GM12878 (cell line): ENCODE results near the gene SPINK14. TPM values are rescaled to one million over a fixed set of nuclear protein-coding genes. Genes with fewer than 3 reads are reported as not detected.

Experiments used
- ATAC-seq: fragments of 200-7000 bp; cut with Tn5 transposase; 3 replicates; pipeline ENCODE4 v1.9.1; 2020; ENCODE audit warnings: mild to moderate bottlenecking, moderate library complexity
- BruUV-seq: library from RNA; stranded (reverse); fragments of 400-500 nt; replicated peaks from 2 replicates; lab custom pipeline; 2021; lab: Mats Ljungman, UMichigan
- CTCF ChIA-PET: fragments of 300-600 bp; sonication (Branson Sonifier 250); formaldehyde crosslinking; extraction: SDS; loops from one replicate; lab custom pipeline; 2021; ENCODE audit warnings: inconsistent platforms; lab: Yijun Ruan, JAX
- POLR2A ChIA-PET: fragments of 350-600 bp; formaldehyde crosslinking; extraction: SDS; loops from one replicate; lab custom pipeline; 2021; ENCODE audit warnings: inconsistent platforms; lab: Charles Lee
- RAD21 ChIA-PET: fragments of 300-600 bp; sonication (Branson Sonifier 250); formaldehyde crosslinking; loops from one replicate; lab custom pipeline; 2023; ENCODE audit warnings: antibody characterized with exemption; ENCODE audit not compliant: unreplicated experiment; lab: Charles Lee
- SMC1A ChIA-PET: fragments of 300-600 bp; sonication (Branson Sonifier 250); formaldehyde crosslinking; loops from one replicate; lab custom pipeline; 2023; ENCODE audit not compliant: unreplicated experiment, uncharacterized antibody; lab: Charles Lee
- DNase-seq: peaks from one replicate; pipeline ENCODE4 v3.0.0-alpha.2; 2011; ENCODE audit warnings: low read depth, low spot score
- FAIRE-seq: peaks from 3 replicates; lab custom pipeline; 2011; peaks lifted over from hg19 to GRCh38; lab: Jason Lieb, UNC
- H2AFZ ChIP-seq: 2 replicates; pipeline ENCODE4 v1.6.0; 2011; ENCODE audit warnings: low read depth, low read length, control low read depth; ENCODE audit not compliant: control insufficient read depth
- H3K27ac ChIP-seq: 2 replicates; pipeline ENCODE4 v1.5.1; 2011; ENCODE audit warnings: control low read depth; ENCODE audit not compliant: control insufficient read depth, insufficient read depth
- H3K27me3 ChIP-seq, 2 experiments: replicated peaks in 1 of 2; 2 replicates each; pipeline versions ENCODE4 v1.6.0 to v1.6.1; 2011; ENCODE audit warnings: low read length in 1 of 2; ENCODE audit not compliant: control insufficient read depth in 2 of 2, insufficient read depth in 2 of 2
- H3K36me3 ChIP-seq, 2 experiments: 2 replicates each; pipeline ENCODE4 v1.5.1; 2011; ENCODE audit warnings: low read length in 1 of 2; ENCODE audit not compliant: control insufficient read depth in 2 of 2, insufficient read depth in 2 of 2
- H3K4me1 ChIP-seq: 2 replicates; pipeline ENCODE4 v1.6.1; 2011; ENCODE audit warnings: mild to moderate bottlenecking, low read length, moderate library complexity, mixed read lengths; ENCODE audit not compliant: control insufficient read depth, insufficient read depth
- H3K4me2 ChIP-seq: 2 replicates; pipeline ENCODE4 v1.6.0; 2011; ENCODE audit warnings: control low read depth; ENCODE audit not compliant: control insufficient read depth, insufficient read depth
- H3K4me3 ChIP-seq: fragments of 200-600 bp; sonication (generic); 2 replicates; pipeline ENCODE4 v1.5.1; 2016
- H3K79me2 ChIP-seq: 2 replicates; pipeline ENCODE4 v1.6.0; 2011; ENCODE audit warnings: low read length; ENCODE audit not compliant: control insufficient read depth, insufficient read depth
- H3K9ac ChIP-seq: 2 replicates; pipeline ENCODE4 v1.8.0; 2011; ENCODE audit warnings: low read length, control low read depth, mixed read lengths; ENCODE audit not compliant: control insufficient read depth, insufficient read depth
- H3K9me3 ChIP-seq: replicated peaks from 3 replicates; pipeline ENCODE4 v1.5.1; 2011; ENCODE audit warnings: mild to moderate bottlenecking, low read length; ENCODE audit not compliant: control insufficient read depth, insufficient read depth
- H4K20me1 ChIP-seq: 2 replicates; pipeline ENCODE4 v1.6.0; 2011; ENCODE audit not compliant: control insufficient read depth, insufficient read depth
- BMI1 ChIP-seq: fragments of 450-650 bp; IDR thresholded peaks from 2 replicates; pipeline ENCODE4 v1.6.1; 2016; ENCODE audit warnings: mild to moderate bottlenecking, moderate library complexity, borderline replicate concordance
- HDAC2 ChIP-seq: fragments of 200-600 bp; sonication (generic); IDR thresholded peaks from 2 replicates; pipeline ENCODE4 v1.6.1; 2017
- LARP7 ChIP-seq: fragments of 450-650 bp; IDR thresholded peaks from 2 replicates; pipeline ENCODE4 v1.6.1; 2017; ENCODE audit warnings: mild to moderate bottlenecking
- MXI1 ChIP-seq: fragments of 150-350 bp; IDR thresholded peaks from 2 replicates; pipeline ENCODE4 v1.6.1; 2011; ENCODE audit warnings: low read depth, mild to moderate bottlenecking, inconsistent platforms, low read length, improper control_type of control experiment
- PAX5 ChIP-seq: IDR thresholded peaks from 2 replicates; pipeline ENCODE4 v1.6.1; 2011; ENCODE audit warnings: low read depth, low read length, borderline replicate concordance
- RFX5 ChIP-seq: IDR thresholded peaks from 2 replicates; pipeline ENCODE4 v1.6.1; 2011; ENCODE audit warnings: low read depth, low read length, improper control_type of control experiment
- SREBF2 ChIP-seq: IDR thresholded peaks from 2 replicates; pipeline ENCODE4 v1.6.1; 2012; ENCODE audit warnings: mild to moderate bottlenecking, low read length
- SRF ChIP-seq, 2 experiments: IDR thresholded peaks; 2 replicates each; pipeline ENCODE4 v1.6.1; 2011; ENCODE audit warnings: low read depth in 2 of 2, low read length in 2 of 2, mild to moderate bottlenecking in 1 of 2, moderate library complexity in 1 of 2
- in situ Hi-C: fragments of 300-500 bp; cut with MboI; formaldehyde crosslinking; loops from 9 replicates; pipeline ENCODE4 v1.14.3; 2018; ENCODE audit warnings: mixed read lengths
- intact Hi-C: fragments of 100-400 bp; cut with micrococcal nuclease; formaldehyde crosslinking; loops from one replicate; pipeline ENCODE4 v1.14.2; 2022; ENCODE audit not compliant: unreplicated experiment
- polyA plus RNA-seq, 11 experiments: library from polyadenylated mRNA; depleted of rRNA in 4 of 11; unstranded in 6 of 11; stranded (reverse) in 5 of 11; fragments of >200 nt; fragmentation: Nextera tagmentation in 4 of 11; fragmentation: Illumina TruSeq in 1 of 11; extraction: Ambion mirVana in 4 of 11; extraction: Trizol in 1 of 11; gene quantifications; 1 replicate in 1 of 11; 2 replicates in 10 of 11; pipeline versions ENCODE4 v1.2.1 to v1.2.3, GENCODE V29; 2011 to 2016; ENCODE audit warnings: inconsistent platforms in 2 of 11, missing spikeins in 2 of 11, low read depth in 1 of 11
- total RNA-seq, 4 experiments: library from RNA; depleted of rRNA in 3 of 4; stranded (reverse); fragments of >200 nt in 3 of 4; fragmentation: Illumina TruSeq in 1 of 4; extraction: Trizol in 1 of 4; gene quantifications; 2 replicates each; pipeline versions ENCODE4 v1.2.1 to v1.2.3, GENCODE V29; 2013 to 2021
- TF ChIP-seq, protein P1 (sequence below): IDR thresholded peaks from 2 replicates; pipeline ENCODE4 v1.6.1; 2011; ENCODE audit warnings: borderline replicate concordance, low read depth, mild to moderate bottlenecking, moderate library complexity, low read length; ENCODE audit not compliant: insufficient read depth, poor library complexity, severe bottlenecking

The SPINK14 gene
- total and polyA plus RNA-seq, 10 of the 15 experiments (the other 5 are each of a cell fraction or from before 2014, with no cell fraction given), result not detected

DNA sequence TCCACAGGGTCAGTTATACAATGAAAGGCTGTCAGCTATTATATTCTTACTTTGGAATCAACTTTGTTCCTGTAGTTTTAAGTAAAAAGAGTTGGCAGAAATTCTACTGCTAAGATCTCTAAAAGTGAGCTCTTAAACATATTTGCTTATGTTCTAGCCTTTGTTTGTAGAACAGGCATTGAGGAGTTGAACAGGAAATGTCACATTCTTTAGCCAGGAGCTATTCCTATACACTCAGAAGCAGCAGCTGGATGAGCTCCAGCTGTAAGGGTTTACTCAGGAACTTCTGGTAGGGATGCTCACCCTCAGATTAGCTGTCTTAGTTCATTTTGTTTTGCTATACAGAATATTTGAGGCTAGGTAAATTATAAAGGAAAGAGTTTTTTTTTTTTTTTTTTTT is 22.4 kb upstream of the SPINK14 start:
- in situ Hi-C loops (no loop called here), intact Hi-C loops (no loop called here)
- POLR2A ChIA-PET, result interaction anchor here (0.8 kb wide), 1 partner anchor 11 kb away, joined by 3 read pairs; no protein-coding TSS in a partner anchor
- SMC1A ChIA-PET, result interaction anchor here (0.6 kb wide), 1 partner anchor 646 kb away, joined by 3 read pairs; no protein-coding TSS in a partner anchor
- Histone ChIP-seq H3K27me3 (no peaks in the 10 kb centered on the region), H3K36me3 (no peaks in the 10 kb centered on the region), H3K4me1 (no peaks in the 10 kb centered on the region), H3K27ac (no peak overlapping the region), H2AFZ (no peak overlapping the region), H3K4me3 (no peak overlapping the region)
- DNase-seq, result no peak
- FAIRE-seq, result no peak
- RAD21 ChIA-PET, result no interaction called here
- TF ChIP-seq MXI1, result no peak
- no peak for TF ChIP-seq SRF (IDR thresholded peaks at IDR 0.05; ENCODE audit: low read depth in 2 of 2, low read length in 2 of 2)
- no peak for TF ChIP-seq SREBF2
- no peak for TF ChIP-seq PAX5
- no peak for TF ChIP-seq LARP7
- TF ChIP-seq HDAC2, result no peak
- no peak for TF ChIP-seq BMI1
- TF ChIP-seq, protein P1, sequence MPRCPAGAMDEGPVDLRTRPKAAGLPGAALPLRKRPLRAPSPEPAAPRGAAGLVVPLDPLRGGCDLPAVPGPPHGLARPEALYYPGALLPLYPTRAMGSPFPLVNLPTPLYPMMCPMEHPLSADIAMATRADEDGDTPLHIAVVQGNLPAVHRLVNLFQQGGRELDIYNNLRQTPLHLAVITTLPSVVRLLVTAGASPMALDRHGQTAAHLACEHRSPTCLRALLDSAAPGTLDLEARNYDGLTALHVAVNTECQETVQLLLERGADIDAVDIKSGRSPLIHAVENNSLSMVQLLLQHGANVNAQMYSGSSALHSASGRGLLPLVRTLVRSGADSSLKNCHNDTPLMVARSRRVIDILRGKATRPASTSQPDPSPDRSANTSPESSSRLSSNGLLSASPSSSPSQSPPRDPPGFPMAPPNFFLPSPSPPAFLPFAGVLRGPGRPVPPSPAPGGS, result no peak
- no peak for TF ChIP-seq RFX5
- TF ChIP-seq, all 136 proteins: peak for 0
- ATAC-seq, result no peak
- Histone ChIP-seq H3K9me3 (no peaks in the 10 kb centered on the region), H3K9ac (no peak overlapping the region), H3K4me2 (no peak overlapping the region), H3K79me2 (no peaks in the 10 kb centered on the region), H4K20me1 (no peaks in the 10 kb centered on the region)
- BruUV-seq, result no TSS peak
- CTCF ChIA-PET, result interaction anchor here (0.6 to 1.1 kb wide), 2 partner anchors 585 to 1133 kb away, joined by 3 to 4 read pairs; no protein-coding TSS in a partner anchor
